ENCODE measurements around the gene GEN1. TPM values are rescaled to one million over a fixed set of nuclear protein-coding genes. Genes with fewer than 3 reads are reported as not detected.

GEN1 gene
- total and polyA plus RNA-seq, 2 of the 4 experiments (the other 2 are of a cell fraction), result 7.9 to 8.3 TPM

DNA sequence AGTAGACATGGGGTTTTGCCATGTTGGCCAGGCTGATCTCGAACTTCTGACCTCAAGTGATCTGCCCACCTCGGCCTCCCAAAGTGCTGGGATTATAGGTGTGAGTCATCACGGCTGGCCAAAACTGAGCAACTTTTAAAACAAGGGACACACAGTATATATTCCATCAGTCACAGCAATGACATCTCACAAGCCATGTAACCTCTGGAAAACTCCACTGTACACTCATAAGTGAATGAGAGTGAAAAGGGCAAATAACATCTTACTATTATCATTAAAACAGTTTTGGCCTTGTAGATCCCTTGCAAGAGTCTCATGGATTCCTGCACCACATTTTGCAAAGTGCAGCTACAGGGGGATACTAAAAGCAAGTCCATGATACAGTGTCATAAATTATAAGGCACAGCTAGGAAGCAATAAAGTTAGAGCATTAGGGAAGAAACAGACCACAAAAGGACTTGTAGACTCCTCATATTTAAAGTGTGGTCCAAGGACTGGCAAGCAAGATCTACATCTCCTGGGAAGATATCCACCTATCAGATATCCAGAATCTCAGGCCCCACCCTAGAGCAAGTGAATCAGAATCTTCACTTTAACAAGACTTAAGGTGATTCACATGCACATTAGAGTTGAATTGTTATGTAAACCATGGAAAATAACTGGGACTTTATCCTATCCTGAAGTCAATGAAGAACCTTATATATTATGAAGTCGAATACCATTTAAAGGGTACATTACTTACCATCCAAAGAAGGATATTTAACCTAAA lies 6.1 kb upstream of the GEN1 start:
- no peak overlapping the region for H2AK5ac ChIP-seq (ENCODE audit: low read depth, low read length)
- no peak overlapping the region for H3K27ac ChIP-seq (ENCODE audit: insufficient read depth, low read length)
- H2BK5ac ChIP-seq (ENCODE audit: low read depth, low read length, poor library complexity, severe bottlenecking), result no peak overlapping the region
- H2AK9ac ChIP-seq (replicated peaks; ENCODE audit: low read depth, low read length, poor library complexity), result no peak overlapping the region
- dilution Hi-C loops (cut with HindIII; ENCODE audit: low sequenced_read_pairs, unreplicated experiment), result no loop called here
- no peak overlapping the region for H3K4ac ChIP-seq (ENCODE audit: low read depth, low read length)
- H3K9me3 ChIP-seq (ENCODE audit: control insufficient read depth, insufficient read depth, low read length), result no peaks in the 10 kb centered on the region
- ATAC-seq (ENCODE audit: low read depth), result peak; percentile 14; the same call in 1 of the 2 replicates
- H3K9ac ChIP-seq (ENCODE audit: low read depth, low read length), result no peak overlapping the region
- H3K4me2 ChIP-seq (ENCODE audit: low read depth, low read length), result no peak overlapping the region
- intact Hi-C loops (cut with micrococcal nuclease), result no loop called here
- no peak overlapping the region for H3K23ac ChIP-seq (ENCODE audit: low read depth, low read length)
- no peak overlapping the region for H3K4me3 ChIP-seq (ENCODE audit: insufficient read depth, low read depth, low read length)
- H3K56ac ChIP-seq (ENCODE audit: extremely low read depth, insufficient read depth, low read length), result no peak overlapping the region
- H3K14ac ChIP-seq (replicated peaks; ENCODE audit: low read depth, low read length), result no peak overlapping the region
- no CpG with 5 or more reads among the region's 4 CpGs for WGBS, 2 experiments (ENCODE audit: extremely low coverage in 2 of 2, insufficient read length in 1 of 2)
- no TSS peak for BruUV-seq (replicated peaks)
- no peak overlapping the region for H2BK120ac ChIP-seq (ENCODE audit: low read depth, low read length)
- no peaks in the 10 kb centered on the region for H3K36me3 ChIP-seq (ENCODE audit: control insufficient read depth, insufficient read depth, low read length)
- H3K79me1 ChIP-seq (ENCODE audit: low read depth in 1 of 2, low read length in 2 of 2), result peaks cover 13 to 20% of the 10 kb centered on the region in 2 experiments
- TF ChIP-seq POLR2A (IDR thresholded peaks at IDR 0.05; ENCODE audit: low read depth, low read length) (no peak), RAD21 (IDR thresholded peaks at IDR 0.05; ENCODE audit: low read length) (no peak), CHD1 (IDR thresholded peaks at IDR 0.05; ENCODE audit: low read depth, low read length) (no peak), CEBPB (IDR thresholded peaks at IDR 0.05; ENCODE audit: low read depth, low read length) (no peak), SMC3 (IDR thresholded peaks at IDR 0.05; ENCODE audit: low read depth, low read length) (no peak), BHLHE40 (IDR thresholded peaks at IDR 0.05; ENCODE audit: low read depth, low read length) (no peak), MAZ (IDR thresholded peaks at IDR 0.05; ENCODE audit: borderline replicate concordance, low read depth, low read length) (no peak), MAFK (IDR thresholded peaks at IDR 0.05; ENCODE audit: low read depth, low read length) (no peak), FOS (IDR thresholded peaks at IDR 0.05; ENCODE audit: low read depth, low read length) (no peak)
- TF ChIP-seq, protein P1, sequence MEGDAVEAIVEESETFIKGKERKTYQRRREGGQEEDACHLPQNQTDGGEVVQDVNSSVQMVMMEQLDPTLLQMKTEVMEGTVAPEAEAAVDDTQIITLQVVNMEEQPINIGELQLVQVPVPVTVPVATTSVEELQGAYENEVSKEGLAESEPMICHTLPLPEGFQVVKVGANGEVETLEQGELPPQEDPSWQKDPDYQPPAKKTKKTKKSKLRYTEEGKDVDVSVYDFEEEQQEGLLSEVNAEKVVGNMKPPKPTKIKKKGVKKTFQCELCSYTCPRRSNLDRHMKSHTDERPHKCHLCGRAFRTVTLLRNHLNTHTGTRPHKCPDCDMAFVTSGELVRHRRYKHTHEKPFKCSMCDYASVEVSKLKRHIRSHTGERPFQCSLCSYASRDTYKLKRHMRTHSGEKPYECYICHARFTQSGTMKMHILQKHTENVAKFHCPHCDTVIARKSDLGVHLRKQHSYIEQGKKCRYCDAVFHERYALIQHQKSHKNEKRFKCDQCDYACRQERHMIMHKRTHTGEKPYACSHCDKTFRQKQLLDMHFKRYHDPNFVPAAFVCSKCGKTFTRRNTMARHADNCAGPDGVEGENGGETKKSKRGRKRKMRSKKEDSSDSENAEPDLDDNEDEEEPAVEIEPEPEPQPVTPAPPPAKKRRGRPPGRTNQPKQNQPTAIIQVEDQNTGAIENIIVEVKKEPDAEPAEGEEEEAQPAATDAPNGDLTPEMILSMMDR (conservative IDR thresholded peaks at IDR 0.05; ENCODE audit: low read depth, low read length), result no peak
- TF ChIP-seq, protein P2, sequence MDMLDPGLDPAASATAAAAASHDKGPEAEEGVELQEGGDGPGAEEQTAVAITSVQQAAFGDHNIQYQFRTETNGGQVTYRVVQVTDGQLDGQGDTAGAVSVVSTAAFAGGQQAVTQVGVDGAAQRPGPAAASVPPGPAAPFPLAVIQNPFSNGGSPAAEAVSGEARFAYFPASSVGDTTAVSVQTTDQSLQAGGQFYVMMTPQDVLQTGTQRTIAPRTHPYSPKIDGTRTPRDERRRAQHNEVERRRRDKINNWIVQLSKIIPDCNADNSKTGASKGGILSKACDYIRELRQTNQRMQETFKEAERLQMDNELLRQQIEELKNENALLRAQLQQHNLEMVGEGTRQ (IDR thresholded peaks at IDR 0.05; ENCODE audit: low read depth, low read length), result no peak
- TF ChIP-seq, protein P3, sequence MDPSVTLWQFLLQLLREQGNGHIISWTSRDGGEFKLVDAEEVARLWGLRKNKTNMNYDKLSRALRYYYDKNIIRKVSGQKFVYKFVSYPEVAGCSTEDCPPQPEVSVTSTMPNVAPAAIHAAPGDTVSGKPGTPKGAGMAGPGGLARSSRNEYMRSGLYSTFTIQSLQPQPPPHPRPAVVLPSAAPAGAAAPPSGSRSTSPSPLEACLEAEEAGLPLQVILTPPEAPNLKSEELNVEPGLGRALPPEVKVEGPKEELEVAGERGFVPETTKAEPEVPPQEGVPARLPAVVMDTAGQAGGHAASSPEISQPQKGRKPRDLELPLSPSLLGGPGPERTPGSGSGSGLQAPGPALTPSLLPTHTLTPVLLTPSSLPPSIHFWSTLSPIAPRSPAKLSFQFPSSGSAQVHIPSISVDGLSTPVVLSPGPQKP (IDR thresholded peaks at IDR 0.05; ENCODE audit: borderline replicate concordance, low read depth, low read length), result no peak
- H2AFZ ChIP-seq (replicated peaks; ENCODE audit: low read length, poor library complexity), result no peak overlapping the region
- H3K4me1 ChIP-seq (ENCODE audit: control insufficient read depth, insufficient read depth, low read length), result no peaks in the 10 kb centered on the region
- H4K8ac ChIP-seq (ENCODE audit: low read depth in 2 of 2, low read length in 2 of 2), result no peak overlapping the region
- in situ Hi-C loops (cut with MboI; ENCODE audit: low sequenced_read_pairs), result no loop called here
- DNase-seq, result peak; percentile 48
- ChIA-PET CTCF (interaction anchor here (0.7 kb wide), 1 partner anchor 28 kb away, joined by 3 read pairs; no protein-coding TSS in a partner anchor), POLR2A (ENCODE audit: unreplicated experiment) (no interaction called here)
- no peaks in the 10 kb centered on the region for H3K27me3 ChIP-seq (ENCODE audit: control insufficient read depth, insufficient read depth, low read length)
- H3K18ac ChIP-seq (ENCODE audit: low read depth, low read length), result no peak overlapping the region
- H4K91ac ChIP-seq (ENCODE audit: insufficient read depth, low read depth, low read length), result no peak overlapping the region
- no peaks in the 10 kb centered on the region for H4K20me1 ChIP-seq (ENCODE audit: insufficient read depth, low read length)
- no peak overlapping the region for H2BK20ac ChIP-seq (ENCODE audit: low read depth, low read length)
- H3K9me1 ChIP-seq (ENCODE audit: insufficient read depth, low read length), result peaks cover 3% of the 10 kb centered on the region
- no peak overlapping the region for H2BK15ac ChIP-seq (ENCODE audit: low read depth, low read length)
- H4K5ac ChIP-seq (ENCODE audit: low read depth, low read length), result no peak overlapping the region
